ENCODE results near the gene SLC11A2.
A peak's percentile ranks its signal among the peaks of the same experiment; 100 is the strongest.

The SLC11A2 gene

DNA sequence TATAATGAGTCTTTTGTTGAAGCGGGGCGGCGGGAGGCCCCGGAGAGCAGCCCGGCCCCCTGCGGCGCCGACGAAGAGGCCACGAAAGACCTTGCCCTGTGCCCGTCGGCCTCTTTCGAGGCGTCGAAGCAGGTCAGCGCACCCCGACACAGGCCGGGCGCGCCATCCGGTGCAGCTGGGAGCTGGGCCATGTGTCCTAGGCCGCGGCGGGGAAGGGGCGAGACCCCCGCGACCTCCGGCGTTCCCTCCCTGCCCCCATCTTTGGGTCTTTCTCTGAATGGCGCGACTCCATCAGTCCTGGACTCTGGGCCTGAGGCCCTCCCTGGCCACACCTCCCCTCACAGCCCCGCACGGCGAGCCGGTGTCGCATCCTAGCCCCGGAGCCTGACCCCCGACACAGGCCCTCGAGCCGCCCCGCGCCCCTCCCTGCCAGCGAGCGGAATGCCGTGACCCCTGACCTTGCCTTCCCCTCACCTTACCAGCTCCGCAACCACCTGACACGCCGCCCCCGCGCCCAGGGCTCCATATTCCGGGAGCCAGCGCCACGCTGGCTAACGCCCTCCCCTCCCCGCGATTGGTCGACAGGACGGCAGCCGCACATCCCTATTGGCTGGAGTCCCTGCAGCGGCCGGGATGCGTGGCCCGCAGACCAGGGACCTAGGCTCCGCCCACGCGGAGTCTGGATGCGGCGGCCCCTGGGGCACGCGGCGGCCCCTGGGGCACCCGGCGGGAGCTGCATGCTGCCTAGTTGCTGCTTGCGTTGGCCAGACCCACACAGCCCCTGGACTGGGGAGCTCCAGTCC, at the start of gene SLC11A2:
Gene SLC11A2, minus strand, starts transcription at position 549 of the 803 bp plus-strand sequence. CDS start 15,656 bp downstream, outside the sequence.
- peak; percentile 86 to 87 for DNase-seq (ENCODE audit: low read depth in 2 of 2)

DNA sequence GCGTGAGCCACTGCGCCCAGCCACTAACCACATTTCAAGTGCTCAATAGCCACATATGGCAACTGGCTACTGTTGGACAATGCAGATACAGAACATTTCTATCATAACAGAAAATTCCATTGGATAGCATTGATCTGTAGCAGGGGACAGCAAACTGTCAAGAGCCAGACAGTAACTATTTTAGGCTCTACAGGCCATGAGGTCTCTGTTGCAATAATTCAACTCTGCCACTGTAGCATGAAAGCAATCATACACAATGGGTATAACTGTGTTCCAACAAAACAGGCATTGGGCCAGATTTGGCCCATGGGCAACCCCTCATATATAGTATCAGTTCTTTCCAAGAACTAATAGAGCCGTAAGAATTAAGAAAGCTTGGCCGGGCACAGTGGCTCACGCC, 49.2 kb upstream of the SLC11A2 start:
- no peak for DNase-seq (ENCODE audit: low read depth in 2 of 2)

DNA sequence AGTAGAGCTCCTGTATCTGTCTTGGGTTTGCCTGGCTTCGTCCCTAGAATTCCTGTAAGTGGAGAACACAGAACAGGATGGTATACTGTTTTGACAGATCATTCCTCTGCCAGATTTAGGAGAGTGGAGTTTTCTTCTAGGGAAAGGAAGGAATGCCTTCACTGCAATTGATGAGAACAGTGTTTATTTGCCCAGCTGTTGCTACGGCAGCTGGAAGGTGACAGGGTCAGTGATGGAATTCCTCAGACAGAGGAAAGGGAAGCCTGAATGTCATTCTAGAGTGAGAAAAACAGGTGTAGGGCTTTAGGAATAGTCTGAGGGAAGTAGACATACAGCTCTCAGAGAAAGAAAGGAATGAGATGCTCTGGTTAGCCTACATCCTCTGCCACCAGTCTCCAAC, 45.5 kb upstream of the SLC11A2 start:
- DNase-seq (ENCODE audit: low read depth in 2 of 2) = no peak

DNA sequence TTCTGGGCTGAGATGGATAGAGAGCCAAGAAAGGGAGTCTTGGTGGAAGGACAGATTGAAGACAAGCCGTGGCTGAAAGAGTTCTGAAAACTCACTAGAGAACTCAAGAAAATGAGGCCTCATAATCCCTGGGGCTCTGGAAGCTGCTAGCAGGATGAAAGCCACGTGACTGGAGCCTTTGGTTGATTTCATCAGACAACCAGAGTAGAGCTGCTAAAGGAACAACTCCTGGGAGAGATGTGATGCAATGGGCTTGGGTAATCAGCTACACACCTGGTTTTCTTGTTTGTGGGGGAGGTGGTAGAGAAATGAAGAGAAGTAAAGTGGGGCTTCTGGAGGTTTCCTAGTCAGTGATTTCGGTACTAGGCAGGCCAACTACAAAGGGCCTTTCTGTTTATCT, 43.8 kb upstream of the SLC11A2 start:
- DNase-seq (ENCODE audit: low read depth in 2 of 2) = no peak

DNA sequence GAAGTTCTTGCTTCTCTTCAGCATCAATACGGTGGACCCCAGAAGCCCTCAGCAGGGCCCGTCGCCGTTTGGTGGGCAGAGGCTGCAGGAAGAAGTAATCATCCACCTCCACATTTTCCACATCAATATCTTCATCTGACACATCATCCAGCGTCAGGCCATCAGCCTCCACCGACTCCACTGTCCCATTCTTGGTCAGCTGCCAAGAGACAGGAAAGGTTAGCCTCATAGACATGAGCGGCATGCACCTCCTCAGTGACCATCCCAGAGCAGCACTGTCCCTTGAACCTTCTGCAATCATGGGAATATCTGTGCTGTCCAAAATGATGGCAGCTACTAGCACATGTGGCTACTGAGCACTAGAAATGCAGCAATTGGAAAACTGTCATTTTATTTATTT, 41.6 kb upstream of the SLC11A2 start:
- no peak for DNase-seq (ENCODE audit: low read depth in 2 of 2)

DNA sequence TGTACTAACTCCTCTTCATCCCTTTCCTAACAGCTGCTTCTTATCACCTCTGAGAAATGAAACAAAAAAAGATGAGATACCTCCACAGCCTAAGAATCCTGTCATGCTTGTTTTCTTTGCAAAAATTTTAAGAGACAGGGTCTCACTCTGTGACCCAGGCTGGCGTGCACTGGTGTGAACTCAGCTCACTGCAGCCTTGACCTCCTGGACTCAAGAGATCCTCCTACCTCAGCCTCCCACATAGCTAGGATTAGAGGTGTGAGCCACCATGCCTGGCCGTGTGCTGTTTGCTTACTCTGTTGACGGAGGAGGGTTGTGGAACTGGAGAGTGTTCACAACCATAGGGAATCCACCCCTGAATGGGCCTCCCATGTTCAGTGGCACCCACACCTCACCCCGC, 41.0 kb upstream of the SLC11A2 start:
- DNase-seq (ENCODE audit: low read depth in 2 of 2) = no peak

DNA sequence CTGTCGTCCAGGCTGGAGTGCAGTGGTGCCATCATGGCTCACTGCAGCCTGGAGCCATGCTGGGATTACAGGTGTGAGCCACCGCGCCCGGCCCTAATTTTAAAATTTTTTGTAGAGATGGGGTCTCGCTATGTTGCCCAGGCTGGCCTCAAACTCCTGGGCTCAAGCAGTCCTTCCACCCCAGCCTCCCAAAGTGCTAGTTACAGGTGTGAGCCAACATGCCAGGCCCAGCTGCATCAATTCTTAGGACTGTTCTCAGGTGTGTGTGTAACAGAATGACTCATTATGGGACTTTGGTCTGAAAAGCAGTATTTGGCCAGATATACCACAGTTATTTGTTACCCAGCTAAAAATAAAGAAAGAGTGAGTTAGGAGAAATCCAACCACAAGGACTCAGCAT, 39.3 kb upstream of the SLC11A2 start:
- no peak for DNase-seq (ENCODE audit: low read depth in 2 of 2)

DNA sequence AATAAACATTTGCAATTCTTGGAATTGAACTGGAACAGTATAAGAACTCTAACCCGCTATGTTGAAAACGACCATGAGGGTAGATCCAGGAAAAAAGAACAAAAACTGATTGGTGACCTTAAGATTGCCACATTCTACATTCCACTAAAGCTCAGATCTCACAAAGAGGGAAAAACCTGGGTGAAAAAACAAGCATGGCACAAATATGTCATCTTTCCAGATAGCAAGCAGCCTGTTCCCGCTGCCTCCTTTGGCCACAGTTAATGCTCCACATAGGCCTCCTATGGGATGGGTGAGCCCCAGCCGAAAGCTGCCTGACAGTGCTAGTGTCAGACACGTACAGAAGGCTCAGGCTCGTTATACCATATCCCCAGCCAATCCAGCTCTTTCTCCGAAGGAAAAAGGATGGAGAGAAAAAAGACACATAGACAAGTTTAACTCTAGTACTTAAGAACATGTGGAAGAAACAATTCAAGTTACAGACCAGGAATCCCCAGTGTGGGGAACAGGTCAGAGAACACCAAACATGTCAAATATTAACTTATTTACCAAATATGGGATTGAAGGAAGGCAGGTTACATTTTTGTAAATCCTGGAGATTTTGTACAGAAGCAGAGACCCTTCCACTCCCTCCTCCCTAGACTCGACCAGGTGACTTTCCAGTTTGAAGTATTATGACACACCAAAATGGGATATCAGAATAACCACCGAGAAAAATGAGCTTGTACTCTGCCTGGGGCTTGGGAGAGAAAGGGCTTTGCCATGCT, 36.6 kb upstream of the SLC11A2 start:
- DNase-seq (ENCODE audit: low read depth in 2 of 2) = no peak

DNA sequence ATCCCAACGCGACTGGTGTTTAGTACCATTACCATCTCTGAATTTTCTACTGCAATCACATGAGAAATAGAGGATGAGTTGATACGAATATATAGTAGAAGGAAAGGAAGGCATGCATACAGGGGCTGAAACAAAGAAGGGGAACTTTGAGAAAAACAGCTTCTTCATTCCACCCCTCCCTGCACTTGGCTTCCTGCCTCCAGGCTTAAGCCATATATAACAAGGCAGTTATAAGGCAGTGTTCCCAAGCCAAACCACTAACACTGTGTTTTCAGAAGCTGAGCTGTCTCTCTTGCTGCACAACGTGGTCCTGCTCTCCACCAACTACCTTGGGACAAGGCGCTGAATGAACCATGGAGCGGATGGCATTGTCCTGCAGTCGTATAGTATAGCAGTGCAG, 32.9 kb upstream of the SLC11A2 start:
- DNase-seq (ENCODE audit: low read depth in 2 of 2) = no peak

DNA sequence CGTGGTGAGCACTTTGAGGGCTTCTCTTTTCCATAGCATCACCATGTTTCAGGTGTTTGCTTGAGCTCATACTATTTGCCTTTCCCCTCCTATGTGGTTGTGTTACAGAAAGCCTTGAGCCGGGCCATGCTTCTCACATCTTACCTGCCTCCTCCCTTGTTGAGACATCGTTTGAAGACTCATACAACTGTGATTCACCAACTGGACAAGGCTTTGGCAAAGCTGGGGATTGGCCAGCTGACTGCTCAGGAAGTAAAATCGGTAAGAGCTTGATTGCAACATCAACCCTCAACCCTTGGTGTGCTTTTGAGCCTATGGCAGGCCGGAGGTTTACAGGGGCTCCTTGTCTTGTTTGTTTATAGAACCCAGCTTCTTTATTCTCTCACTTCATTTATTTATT, 30.1 kb upstream of the SLC11A2 start:
- DNase-seq (ENCODE audit: low read depth in 2 of 2) = no peak

DNA sequence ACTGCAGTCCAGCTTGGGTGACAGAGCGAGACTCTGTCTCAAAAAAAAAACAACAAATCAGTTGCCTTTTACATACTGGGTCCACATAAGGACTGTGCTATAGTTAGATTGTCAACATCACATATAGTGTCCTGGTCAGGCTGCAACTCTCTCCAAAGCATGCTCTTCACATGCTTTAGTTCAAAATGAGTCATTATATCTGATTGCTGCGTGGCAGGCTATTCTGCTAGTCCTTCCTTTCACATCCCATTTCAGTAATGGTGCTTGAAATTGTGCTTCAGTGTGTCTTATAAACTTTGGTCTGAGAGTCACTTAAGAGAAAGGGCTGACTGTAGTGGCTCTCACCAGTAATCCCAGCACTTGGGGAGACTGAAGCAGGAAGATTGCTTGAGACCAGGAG, 28.9 kb upstream of the SLC11A2 start:
- no peak for DNase-seq (ENCODE audit: low read depth in 2 of 2)

DNA sequence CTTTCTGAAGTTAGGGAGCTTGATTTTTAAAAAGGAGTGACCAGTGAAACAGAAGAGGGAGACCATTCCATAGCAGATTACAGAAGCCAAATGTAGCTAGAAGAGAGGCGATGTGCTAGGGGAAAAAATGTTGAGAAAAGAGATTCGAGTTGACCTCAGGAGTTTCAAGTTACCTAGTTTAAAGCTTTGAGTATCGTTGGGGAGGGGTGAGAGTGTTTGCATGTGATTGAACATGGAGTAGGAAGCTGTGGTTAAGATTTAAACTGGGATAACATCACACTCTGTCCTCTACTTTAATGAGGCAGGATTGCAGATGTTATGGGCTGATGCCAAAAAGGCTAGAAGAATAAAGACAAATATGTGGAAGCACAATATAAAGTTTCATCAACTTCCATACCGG, 25.6 kb upstream of the SLC11A2 start:
- no peak for DNase-seq (ENCODE audit: low read depth in 2 of 2)

DNA sequence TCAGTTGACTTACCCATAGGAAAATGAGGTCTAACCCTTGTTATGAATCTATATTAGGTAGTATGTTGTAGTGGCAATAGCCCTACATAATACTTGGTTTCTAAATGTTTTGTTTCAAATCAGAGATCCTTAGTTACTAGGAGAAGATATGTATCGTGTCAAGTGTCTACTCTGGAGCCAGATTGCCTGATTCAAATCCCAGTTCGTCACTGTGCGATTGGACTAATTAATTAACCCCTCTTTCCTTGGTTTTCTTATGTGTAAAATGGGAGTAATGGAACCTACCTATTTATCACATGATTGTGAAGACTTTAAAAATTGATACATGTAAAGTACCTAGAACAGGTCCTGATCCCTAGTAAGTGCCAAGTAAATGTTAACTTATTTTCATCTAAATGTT, 23.3 kb upstream of the SLC11A2 start:
- DNase-seq (ENCODE audit: low read depth in 2 of 2) = no peak

DNA sequence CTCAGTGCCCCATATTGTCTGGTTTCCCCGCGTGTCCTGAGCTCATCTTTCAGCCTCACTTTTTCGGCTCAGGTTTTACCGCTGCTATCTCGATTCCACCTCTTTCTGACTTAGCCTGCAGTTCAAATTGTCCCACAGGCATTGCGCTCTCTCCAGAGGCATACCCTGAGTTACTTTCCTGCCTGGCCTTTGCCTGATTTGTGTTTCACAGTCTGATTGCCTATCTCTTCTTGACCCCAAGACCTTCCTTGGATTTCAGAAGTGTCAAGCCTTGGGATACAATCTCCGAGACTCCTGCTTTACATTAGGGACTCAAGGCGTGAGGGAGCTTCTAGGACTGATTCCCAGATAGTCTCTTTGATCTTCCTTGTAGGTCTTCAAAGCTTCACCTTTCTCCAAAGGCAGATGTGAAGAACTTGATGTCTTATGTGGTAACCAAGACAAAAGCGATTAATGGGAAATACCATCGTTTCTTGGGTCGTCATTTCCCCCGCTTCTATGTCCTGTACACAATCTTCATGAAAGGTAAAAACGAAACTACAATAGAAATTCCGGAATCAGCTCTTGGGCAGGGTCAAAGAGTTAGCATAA, 22.6 kb upstream of the SLC11A2 start:
- no peak for DNase-seq (ENCODE audit: low read depth in 2 of 2)

DNA sequence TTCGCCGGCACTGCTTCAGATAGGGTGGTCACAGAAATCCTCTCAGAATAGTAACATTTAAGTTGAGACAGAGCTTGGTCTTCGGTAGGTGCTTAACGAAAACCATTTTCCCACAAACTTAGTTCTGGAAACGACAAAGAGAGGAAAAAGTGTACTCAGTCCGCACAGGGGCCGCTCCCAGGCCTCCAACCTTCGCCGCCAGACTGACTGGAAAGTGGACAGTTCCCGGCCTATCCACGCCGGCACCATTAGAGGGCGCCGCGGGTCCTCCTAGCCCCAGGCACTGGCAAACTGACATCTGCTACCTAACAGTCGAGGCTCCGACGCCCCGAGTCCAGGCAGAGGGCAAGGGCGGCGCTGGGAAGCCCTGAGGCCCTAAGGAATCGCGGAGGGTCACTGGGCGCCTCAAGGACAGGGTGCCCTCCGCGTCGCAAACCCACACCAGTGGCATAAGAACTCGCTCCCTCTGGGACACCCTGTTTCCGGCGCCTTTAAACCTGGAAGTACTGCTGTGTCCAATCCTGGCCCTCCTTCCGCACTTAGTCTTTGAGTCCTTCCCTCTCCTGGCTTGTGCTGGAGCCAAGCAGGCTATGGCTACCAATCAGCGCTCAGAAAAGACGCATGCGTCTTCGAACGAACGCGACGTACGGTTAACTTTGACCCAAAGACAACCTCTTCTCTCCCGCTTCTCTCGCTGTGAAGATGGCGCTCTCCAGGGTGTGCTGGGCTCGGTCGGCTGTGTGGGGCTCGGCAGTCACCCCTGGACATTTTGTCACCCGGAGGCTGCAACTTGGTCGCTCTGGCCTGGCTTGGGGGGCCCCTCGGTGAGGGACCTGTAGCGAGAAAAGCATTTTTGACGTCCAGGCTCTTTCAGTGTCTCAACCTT, 21.7 kb upstream of the SLC11A2 start, which contains the start of gene LETMD1:
Gene LETMD1, plus strand, starts transcription at position 673 of the 886 bp plus-strand sequence. Its CDS starts 30 bp downstream, at position 703.
- peak; percentile 79 to 82 for DNase-seq (ENCODE audit: low read depth in 2 of 2)

DNA sequence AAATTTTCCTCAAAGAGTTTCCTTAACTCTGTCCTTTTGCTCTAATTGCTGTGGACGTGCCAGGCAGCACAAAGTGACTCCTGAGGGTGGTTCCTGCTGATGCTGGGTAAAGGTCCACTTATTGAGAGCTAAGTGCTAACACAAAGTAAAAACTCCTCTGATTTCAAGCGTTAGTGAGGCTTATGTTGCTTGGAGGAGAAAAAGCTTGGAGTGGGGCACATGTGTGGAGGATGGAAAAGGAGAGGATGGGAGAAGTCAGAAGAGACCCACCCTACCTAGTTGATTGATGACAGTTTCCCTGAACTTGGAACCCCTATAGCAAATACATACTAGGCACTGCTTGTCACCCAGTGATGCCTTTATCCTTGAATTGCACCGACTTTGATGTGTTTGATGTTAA, 10.1 kb upstream of the SLC11A2 start:
- DNase-seq (ENCODE audit: low read depth in 2 of 2) = no peak

DNA sequence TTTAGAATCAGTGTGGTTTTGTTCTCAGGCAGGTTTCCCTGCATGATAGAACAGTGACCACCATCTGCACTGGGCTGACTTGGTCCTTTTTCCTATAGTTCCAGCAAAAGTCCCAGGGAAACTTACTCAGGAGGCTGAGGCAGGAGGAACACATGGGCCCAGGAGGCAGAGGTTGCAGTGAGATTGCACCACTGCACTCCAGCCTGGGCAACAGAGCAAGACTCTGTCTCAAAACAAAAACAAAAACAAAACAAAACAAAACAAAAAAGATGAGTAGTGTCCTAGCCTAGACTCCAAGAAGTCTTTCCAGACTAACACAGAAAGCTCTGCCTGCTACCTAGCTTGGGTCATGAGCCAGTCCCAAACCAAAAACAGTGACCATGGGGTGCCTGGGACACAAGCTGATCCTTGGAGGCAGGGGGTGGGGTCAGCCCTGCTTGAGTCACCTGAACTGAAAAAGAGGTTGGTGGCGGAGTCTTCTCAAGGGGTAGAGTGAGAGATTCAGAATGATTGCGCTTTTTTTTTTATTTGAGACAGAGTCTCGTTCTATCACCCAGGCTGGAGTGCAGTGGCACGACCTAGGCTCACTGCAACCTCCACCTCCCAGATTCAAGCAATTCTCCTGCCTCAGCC, 7.4 kb upstream of the SLC11A2 start:
- DNase-seq (ENCODE audit: low read depth in 2 of 2) = no peak

DNA sequence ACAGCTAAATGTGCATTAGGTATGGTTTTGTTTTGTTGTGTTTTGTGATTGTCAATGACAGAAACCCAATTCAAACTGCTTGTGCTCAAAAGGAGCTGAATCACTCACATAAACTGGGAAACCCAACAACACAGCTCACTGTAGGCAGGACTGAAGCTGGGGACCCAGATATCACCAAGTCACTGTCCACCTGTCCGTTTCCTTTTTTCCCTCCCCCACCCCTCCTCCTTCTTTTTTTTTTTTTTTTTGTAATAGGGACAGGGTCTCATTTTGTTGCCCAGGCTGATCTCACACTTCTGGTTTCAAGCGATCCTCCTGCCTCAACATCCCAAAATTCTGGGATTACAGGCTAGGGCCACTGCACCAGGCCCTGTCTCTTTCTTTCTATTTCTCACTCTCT, 6.9 kb upstream of the SLC11A2 start:
- DNase-seq (ENCODE audit: low read depth in 2 of 2) = no peak

DNA sequence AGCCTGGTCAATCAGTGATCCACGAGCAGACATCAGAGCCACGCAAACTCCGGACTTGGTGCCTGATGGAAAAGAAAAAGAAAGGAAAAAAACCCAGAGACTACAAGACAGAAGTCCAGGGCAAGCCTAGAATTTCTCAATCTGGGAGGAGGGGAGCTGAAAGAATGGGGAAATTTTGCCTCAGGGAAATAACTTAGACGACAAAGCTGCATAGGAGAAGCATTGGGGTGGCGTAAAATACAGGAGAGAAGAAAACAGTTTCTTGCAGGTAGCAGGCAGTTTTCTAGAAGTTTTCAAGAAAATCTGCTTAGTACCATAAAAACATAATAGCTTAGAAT, 2.6 kb upstream of the SLC11A2 start:
- no peak for DNase-seq (ENCODE audit: low read depth in 2 of 2)

DNA sequence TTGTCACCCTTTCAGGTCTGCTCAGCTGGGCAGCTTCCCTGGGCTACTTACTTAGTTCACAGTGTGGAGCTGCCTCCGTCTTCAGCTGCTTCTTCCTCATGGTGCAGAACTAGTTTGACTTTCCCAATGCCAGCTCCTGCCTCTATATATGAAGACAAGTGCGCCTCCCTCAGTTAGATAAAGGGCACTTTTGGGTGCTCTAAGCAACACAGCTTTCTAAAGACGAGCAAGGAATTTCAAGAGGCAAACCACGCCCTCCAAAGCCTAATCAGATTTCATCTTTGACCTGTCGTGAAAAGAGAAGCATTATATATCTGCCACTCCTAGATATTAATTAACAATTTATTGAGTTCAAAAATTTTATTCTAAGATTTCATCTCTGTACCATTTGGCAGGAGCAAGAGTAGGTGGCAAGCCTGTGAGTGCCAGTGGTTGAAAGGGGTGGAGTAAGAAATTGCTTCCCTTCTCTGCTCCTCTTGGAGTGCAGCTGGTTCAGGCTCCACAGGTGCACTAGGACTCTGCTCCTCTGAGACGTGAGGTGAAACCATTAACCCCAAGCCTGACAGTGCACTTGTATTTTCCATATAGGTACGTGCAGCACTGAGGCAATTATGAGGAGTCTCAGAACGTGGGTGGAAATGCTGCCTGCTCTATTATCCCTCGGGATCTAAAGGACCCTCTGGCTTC, 2.1 kb upstream of the SLC11A2 start:
- no peak for DNase-seq (ENCODE audit: low read depth in 2 of 2)

DNA sequence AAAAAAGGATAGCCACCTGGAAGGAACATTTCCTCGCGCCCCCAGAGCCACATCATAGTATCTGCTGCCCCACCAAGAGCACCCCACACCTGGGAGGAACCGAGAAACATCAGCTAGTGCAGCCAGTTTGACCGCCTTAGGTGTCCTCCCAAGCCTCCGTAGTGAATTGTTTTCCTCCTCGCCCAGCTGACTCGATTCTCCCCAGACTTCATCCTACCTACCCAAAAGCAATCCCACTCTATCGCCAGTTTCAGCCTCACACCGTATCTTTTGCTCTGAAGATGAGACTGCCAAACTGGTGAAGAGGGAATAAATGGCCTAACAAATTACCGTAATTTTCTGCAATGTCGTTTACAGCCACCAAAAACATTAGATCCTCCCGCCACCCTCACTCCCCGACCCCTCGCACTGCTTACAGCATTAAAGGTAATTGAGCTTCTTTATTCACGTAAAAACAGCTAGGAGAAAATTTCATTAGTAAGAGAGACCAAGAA, 1.2 kb upstream of the SLC11A2 start:
- DNase-seq (ENCODE audit: low read depth in 2 of 2) = no peak
